HFFc6 (cell line): Measurements from ENCODE around the gene NUMB. TPM values are rescaled to one million over a fixed set of nuclear protein-coding genes. Genes with fewer than 3 reads are reported as not detected.

ENCODE experiments used
- DNase-seq: peaks from one replicate; pipeline ENCODE4 v3.0.0-alpha.2; 2018
- H3K27ac Mint-ChIP-seq: 2 replicates; pipeline ENCODE4 v1.8.0; 2020; ENCODE audit warnings: mild to moderate bottlenecking, mixed read lengths
- H3K27me3 Mint-ChIP-seq: 2 replicates; pipeline ENCODE4 v1.8.0; 2021; ENCODE audit warnings: mild to moderate bottlenecking, moderate library complexity, mixed read lengths; ENCODE audit not compliant: insufficient read depth
- H3K36me3 Mint-ChIP-seq: 2 replicates; pipeline ENCODE4 v1.8.0; 2021; ENCODE audit warnings: low read depth, mixed read lengths
- H3K4me1 Mint-ChIP-seq: 2 replicates; pipeline ENCODE4 v1.8.0; 2020; ENCODE audit warnings: low read depth, mixed read lengths
- H3K4me3 Mint-ChIP-seq: 2 replicates; pipeline ENCODE4 v1.8.0; 2020; ENCODE audit warnings: mild to moderate bottlenecking, moderate library complexity, mixed read lengths
- H3K9me3 Mint-ChIP-seq: 2 replicates; pipeline ENCODE4 v1.8.0; 2020; ENCODE audit warnings: mild to moderate bottlenecking, mixed read lengths
- total RNA-seq, 6 experiments: library from RNA; stranded (reverse); fragmentation: NEBNext Ultra II Directional; extraction: Animal tissue kit (Norgen Biotek cat#: 25700); gene quantifications; 2 replicates in 1 of 6; 3 replicates in 5 of 6; pipeline ENCODE4 v1.2.3, GENCODE V29; 2021
- TF ChIP-seq, protein P1 (sequence below): fragments of 200-600 bp; sonication (generic); IDR thresholded peaks from 2 replicates; pipeline ENCODE4 v1.5.0; 2021; ENCODE audit warnings: antibody characterized with exemption, mild to moderate bottlenecking

NUMB gene
- total RNA-seq, 6 experiments from 2014 or later: 60.1 to 80.8 (median 71.4) TPM

- H3K4me3 Mint-ChIP-seq: no peak overlapping the region
- peaks cover 19% of the 10 kb centered on the region; the same call in 1 of the 2 replicates for H3K36me3 Mint-ChIP-seq
- DNase-seq: no peak
- TF ChIP-seq, protein P1, sequence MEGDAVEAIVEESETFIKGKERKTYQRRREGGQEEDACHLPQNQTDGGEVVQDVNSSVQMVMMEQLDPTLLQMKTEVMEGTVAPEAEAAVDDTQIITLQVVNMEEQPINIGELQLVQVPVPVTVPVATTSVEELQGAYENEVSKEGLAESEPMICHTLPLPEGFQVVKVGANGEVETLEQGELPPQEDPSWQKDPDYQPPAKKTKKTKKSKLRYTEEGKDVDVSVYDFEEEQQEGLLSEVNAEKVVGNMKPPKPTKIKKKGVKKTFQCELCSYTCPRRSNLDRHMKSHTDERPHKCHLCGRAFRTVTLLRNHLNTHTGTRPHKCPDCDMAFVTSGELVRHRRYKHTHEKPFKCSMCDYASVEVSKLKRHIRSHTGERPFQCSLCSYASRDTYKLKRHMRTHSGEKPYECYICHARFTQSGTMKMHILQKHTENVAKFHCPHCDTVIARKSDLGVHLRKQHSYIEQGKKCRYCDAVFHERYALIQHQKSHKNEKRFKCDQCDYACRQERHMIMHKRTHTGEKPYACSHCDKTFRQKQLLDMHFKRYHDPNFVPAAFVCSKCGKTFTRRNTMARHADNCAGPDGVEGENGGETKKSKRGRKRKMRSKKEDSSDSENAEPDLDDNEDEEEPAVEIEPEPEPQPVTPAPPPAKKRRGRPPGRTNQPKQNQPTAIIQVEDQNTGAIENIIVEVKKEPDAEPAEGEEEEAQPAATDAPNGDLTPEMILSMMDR: no peak
- H3K27me3 Mint-ChIP-seq: peaks cover 6% of the 10 kb centered on the region
- H3K4me1 Mint-ChIP-seq: 0 out of 2 replicates have a peak, but pooled peaks cover 5% of the 10 kb centered on the region
- H3K27ac Mint-ChIP-seq: no peak overlapping the region
- no peaks in the 10 kb centered on the region for H3K9me3 Mint-ChIP-seq
Measured at GRCh38 chr14:73272393-73272792, 186.0 kb downstream of the NUMB start.

DNA sequence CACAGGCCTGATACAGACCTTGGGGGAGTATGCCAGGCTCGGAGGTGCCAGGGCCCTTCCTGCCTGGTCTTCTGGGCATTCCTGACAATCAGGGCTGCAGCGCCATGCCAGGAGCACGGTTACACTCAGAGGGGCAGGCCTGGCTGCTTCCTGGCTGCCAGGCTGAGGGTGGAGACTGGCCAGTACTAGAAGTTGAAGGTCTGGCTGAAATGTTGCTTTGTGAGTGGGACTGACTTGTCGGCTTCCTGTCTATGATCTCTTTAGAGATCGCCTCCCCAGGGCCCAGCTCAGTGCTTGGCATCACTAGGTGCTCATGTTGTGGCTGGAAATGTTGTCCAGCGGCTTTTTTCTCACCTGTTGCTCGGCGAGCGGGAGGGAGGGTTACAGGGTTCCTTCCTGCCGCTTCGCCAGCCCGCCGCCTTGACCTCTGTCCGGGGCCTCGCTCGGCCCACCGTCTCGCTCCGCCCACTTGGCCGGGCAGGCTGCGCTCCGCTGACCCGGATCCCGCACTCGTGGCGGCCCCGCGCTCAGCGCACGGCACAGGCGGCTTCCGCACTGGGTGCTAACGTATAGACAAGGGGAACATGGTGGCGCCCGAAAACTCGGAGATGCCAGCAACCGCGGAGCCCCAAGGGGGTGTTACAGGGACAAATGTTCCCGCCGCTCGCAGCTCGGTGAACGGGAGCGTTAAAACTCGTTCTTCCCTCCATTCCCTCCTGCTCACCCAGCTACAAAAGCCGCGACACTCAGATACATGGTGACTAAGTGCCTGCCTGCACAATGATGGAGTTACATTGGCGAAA lies 188.4 kb downstream of the NUMB start:
- Mint-ChIP-seq H3K4me1 (0 out of 2 replicates have a peak, but pooled peaks cover 5% of the 10 kb centered on the region), H3K27ac (peak overlapping the region; percentile 12; the same call in 1 of the 2 replicates), H3K9me3 (no peaks in the 10 kb centered on the region), H3K4me3 (peak overlapping the region; percentile 60; the same call in 1 of the 2 replicates), H3K36me3 (peaks cover 7% of the 10 kb centered on the region; the same call in 1 of the 2 replicates), H3K27me3 (peaks cover 2% of the 10 kb centered on the region; the same call in 1 of the 2 replicates)
- TF ChIP-seq, protein P1: no peak
- DNase-seq: no peak

DNA sequence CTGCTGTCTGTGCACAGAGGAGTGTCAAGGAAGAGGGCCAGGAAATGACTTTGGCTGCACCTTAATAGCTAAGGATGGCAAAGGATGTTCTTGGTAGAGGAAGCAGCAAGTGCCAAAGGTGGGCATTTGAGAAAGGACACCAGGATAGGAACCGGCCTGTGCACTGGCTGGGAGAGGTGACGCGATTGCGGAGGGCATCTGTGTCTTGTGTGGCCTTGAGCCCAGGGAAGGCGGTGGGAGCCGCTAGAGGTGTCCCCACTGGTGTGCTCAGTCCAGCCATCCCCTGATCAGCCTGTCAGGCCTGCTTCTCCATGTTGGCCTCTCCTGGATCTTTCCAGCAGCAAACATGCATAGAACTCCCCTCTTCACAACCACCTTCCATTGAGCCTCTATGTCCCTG lies 190.9 kb downstream of the NUMB start:
- Mint-ChIP-seq H3K27me3 (peaks cover 2% of the 10 kb centered on the region; the same call in 1 of the 2 replicates), H3K4me1 (0 out of 2 replicates have a peak, but pooled peaks cover 5% of the 10 kb centered on the region), H3K4me3 (no peak overlapping the region), H3K9me3 (no peaks in the 10 kb centered on the region), H3K36me3 (peaks cover 7% of the 10 kb centered on the region; the same call in 1 of the 2 replicates), H3K27ac (no peak overlapping the region)
- TF ChIP-seq, protein P1: no peak
- no peak for DNase-seq

DNA sequence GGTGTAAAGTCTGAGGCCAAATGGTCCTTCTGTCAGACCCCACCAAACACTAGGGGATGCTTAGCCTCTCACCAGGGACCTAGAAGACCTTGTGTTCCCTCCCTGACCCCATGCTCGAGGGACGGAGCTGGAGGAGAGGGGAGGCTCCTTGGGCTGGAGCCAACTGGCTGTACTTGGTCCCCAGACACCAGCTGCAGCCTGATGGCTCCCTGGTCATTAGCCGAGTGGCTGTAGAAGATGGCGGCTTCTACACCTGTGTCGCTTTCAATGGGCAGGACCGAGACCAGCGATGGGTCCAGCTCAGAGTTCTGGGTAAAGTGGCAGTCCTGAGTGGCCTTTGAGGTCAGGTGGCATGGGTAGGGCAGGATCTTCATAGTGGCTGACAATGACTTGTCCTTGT lies 192.0 kb downstream of the NUMB start:
- Mint-ChIP-seq H3K9me3 (no peaks in the 10 kb centered on the region), H3K27me3 (peaks cover 2% of the 10 kb centered on the region; the same call in 1 of the 2 replicates), H3K4me3 (no peak overlapping the region), H3K4me1 (0 out of 2 replicates have a peak, but pooled peaks cover 5% of the 10 kb centered on the region), H3K36me3 (peaks cover 7% of the 10 kb centered on the region; the same call in 1 of the 2 replicates), H3K27ac (no peak overlapping the region)
- TF ChIP-seq, protein P1: no peak
- DNase-seq: no peak

DNA sequence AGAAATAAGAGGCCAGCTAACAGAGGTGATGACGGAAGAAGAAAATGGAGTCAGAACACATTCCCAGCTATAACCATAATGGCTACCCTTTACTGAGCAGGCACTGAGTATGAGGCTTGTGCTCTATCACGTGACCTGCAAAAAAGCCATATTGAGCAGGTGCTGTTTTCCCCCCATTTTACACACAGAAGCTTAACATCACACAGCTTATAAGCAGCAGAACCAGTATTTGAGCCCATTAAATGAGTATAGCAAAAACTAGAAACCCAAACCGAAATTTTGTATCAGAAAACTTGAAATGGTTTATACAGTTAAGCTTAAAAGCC lies 192.7 kb downstream of the NUMB start:
- Mint-ChIP-seq H3K9me3 (no peaks in the 10 kb centered on the region), H3K4me1 (0 out of 2 replicates have a peak, but pooled peaks cover 5% of the 10 kb centered on the region), H3K4me3 (no peak overlapping the region), H3K27ac (no peak overlapping the region), H3K36me3 (peaks cover 5% of the 10 kb centered on the region; the same call in 1 of the 2 replicates), H3K27me3 (peaks cover 2% of the 10 kb centered on the region; the same call in 1 of the 2 replicates)
- DNase-seq: no peak
- TF ChIP-seq, protein P1: no peak
